Stimulated activated CD4-positive, alpha-beta T cell treated with anti-CD3 and anti-CD28 coated beads, TNF-alpha, amount 100 ng/mL, for 1 hour (primary cell): ENCODE data around the gene MBNL3.

Experiments
- DNase-seq, 3 donors: peaks; one replicate each; pipeline ENCODE4 v3.0.0-alpha.2; 2020; ENCODE audit warnings: low read depth in 3 of 3, low spot score in 1 of 3

The MBNL3 gene

GRCh38 chrX:132423323-132423722 is 65.5 kb downstream of the MBNL3 start:
- no peak for DNase-seq

- no peak for DNase-seq
Observed at GRCh38 chrX:132415012-132415411, 73.8 kb downstream of the MBNL3 start.

- DNase-seq: no peak
Observed at GRCh38 chrX:132414404-132414803, 74.4 kb downstream of the MBNL3 start.

- no peak for DNase-seq
Observed at GRCh38 chrX:132413459-132413858, 75.4 kb downstream of the MBNL3 start.

GRCh38 chrX:132412208-132412607 is 76.6 kb downstream of the MBNL3 start:
- DNase-seq: no peak

- no peak for DNase-seq
Observed at GRCh38 chrX:132411310-132411977, 77.4 kb downstream of the MBNL3 start.

GRCh38 chrX:132409780-132410556 is 78.9 kb downstream of the MBNL3 start:
- no peak for DNase-seq

- DNase-seq: no peak
Observed at GRCh38 chrX:132407691-132408090, 81.1 kb downstream of the MBNL3 start.

GRCh38 chrX:132406106-132406505 is 82.7 kb downstream of the MBNL3 start:
- no peak for DNase-seq

- no peak for DNase-seq
Observed at GRCh38 chrX:132404266-132404665, 84.6 kb downstream of the MBNL3 start.

GRCh38 chrX:132401935-132402334 is 86.9 kb downstream of the MBNL3 start:
- no peak for DNase-seq

- no peak for DNase-seq
Observed at GRCh38 chrX:132400706-132401105, 88.1 kb downstream of the MBNL3 start.

GRCh38 chrX:132395645-132396044 is 93.2 kb downstream of the MBNL3 start:
- no peak for DNase-seq

GRCh38 chrX:132395026-132395425 is 93.8 kb downstream of the MBNL3 start:
- DNase-seq: no peak

- DNase-seq: no peak
Observed at GRCh38 chrX:132394591-132394990, 94.2 kb downstream of the MBNL3 start.

- DNase-seq: no peak
Observed at GRCh38 chrX:132393992-132394391, 94.8 kb downstream of the MBNL3 start.

- no peak for DNase-seq
Observed at GRCh38 chrX:132393485-132393884, 95.4 kb downstream of the MBNL3 start.

- DNase-seq: no peak
Observed at GRCh38 chrX:132393085-132393484, 95.8 kb downstream of the MBNL3 start.

- no peak for DNase-seq
Observed at GRCh38 chrX:132390792-132391191, 98.0 kb downstream of the MBNL3 start.

- DNase-seq: no peak
Observed at GRCh38 chrX:132389480-132389879, 99.4 kb downstream of the MBNL3 start.

GRCh38 chrX:132388371-132388770 is 100.5 kb downstream of the MBNL3 start:
- no peak for DNase-seq

- no peak for DNase-seq
Observed at GRCh38 chrX:132384301-132384700, 104.5 kb downstream of the MBNL3 start.

GRCh38 chrX:132382068-132382467 is 106.8 kb downstream of the MBNL3 start:
- DNase-seq: no peak
